Thyroid gland (tissue), 4 donors: ENCODE data around the gene NGFR.

Experiments
- POLR2A ChIP-seq, 2 donors: fragments of 450-650 bp; IDR thresholded peaks; one replicate each; pipeline ENCODE4 v1.6.1; 2017; ENCODE audit warnings: antibody characterized with exemption in 2 of 2, mild to moderate bottlenecking in 2 of 2, moderate library complexity in 1 of 2
- TF ChIP-seq, protein P1 (sequence below), 6 experiments: fragments of 200-600 bp in 3 of 6; fragments of 450-650 bp in 3 of 6; sonication (generic) in 3 of 6; IDR thresholded peaks; one replicate each; pipeline ENCODE4 v1.5.1; 2016 to 2019; ENCODE audit warnings: antibody characterized with exemption in 6 of 6, mild to moderate bottlenecking in 2 of 6, inconsistent platforms in 1 of 6, moderate library complexity in 1 of 6

DNA sequence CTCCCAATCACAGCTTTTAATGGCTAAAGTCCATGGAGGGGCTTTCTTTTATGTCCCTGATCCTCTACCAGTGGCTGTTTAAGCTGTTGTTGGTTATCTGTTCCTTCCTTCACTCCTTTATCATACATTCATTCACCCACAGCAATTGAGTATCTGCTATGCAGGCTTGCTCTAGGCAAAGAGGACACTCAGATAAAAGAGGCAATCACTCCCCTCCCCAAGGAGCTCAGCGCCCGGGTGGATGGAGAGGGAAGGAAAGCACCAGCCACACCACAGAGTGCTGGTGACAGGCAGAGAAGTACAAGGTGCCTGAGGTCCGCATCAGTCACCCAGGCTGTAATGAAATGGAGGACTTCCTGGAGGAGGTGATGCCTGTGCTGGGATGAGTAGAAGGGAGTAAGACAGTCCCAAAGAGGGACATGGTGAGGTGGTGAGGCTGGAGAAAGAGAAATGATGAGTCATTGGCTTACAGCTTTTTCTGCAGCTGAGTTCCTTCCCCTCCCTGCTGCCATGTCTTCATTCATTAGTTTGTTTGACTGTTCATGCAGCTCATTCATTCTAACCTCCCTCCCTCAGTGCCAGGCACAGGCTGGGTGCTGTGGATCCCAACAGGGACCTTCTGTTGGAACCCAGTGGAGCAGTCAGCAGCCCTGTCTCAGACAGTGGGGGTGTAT, 12.8 kb upstream of the NGFR start:
- TF ChIP-seq, protein P1, sequence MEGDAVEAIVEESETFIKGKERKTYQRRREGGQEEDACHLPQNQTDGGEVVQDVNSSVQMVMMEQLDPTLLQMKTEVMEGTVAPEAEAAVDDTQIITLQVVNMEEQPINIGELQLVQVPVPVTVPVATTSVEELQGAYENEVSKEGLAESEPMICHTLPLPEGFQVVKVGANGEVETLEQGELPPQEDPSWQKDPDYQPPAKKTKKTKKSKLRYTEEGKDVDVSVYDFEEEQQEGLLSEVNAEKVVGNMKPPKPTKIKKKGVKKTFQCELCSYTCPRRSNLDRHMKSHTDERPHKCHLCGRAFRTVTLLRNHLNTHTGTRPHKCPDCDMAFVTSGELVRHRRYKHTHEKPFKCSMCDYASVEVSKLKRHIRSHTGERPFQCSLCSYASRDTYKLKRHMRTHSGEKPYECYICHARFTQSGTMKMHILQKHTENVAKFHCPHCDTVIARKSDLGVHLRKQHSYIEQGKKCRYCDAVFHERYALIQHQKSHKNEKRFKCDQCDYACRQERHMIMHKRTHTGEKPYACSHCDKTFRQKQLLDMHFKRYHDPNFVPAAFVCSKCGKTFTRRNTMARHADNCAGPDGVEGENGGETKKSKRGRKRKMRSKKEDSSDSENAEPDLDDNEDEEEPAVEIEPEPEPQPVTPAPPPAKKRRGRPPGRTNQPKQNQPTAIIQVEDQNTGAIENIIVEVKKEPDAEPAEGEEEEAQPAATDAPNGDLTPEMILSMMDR (IDR thresholded peaks at IDR 0.05) = no peak
- TF ChIP-seq POLR2A (IDR thresholded peaks at IDR 0.05) = no peak
